Neuron (in vitro differentiated cells): ENCODE measurements around the gene TMCO4.

ENCODE experiments used
- H2AFZ ChIP-seq: one replicate; pipeline ENCODE4 v1.6.1; 2013; ENCODE audit warnings: low read depth, mild to moderate bottlenecking, inconsistent platforms, low read length, moderate library complexity
- H3K27me3 ChIP-seq: one replicate; pipeline ENCODE4 v1.6.1; 2013; ENCODE audit warnings: low read length; ENCODE audit not compliant: insufficient read depth
- H3K36me3 ChIP-seq: one replicate; pipeline ENCODE4 v1.6.1; 2013; ENCODE audit warnings: low read length; ENCODE audit not compliant: insufficient read depth
- H3K4me1 ChIP-seq: one replicate; pipeline ENCODE4 v1.6.1; 2013; ENCODE audit warnings: low read length; ENCODE audit not compliant: insufficient read depth
- H3K4me3 ChIP-seq: 2 replicates; pipeline ENCODE4 v1.5.1; 2013; ENCODE audit warnings: mild to moderate bottlenecking, low read length, moderate library complexity
- H3K9me3 ChIP-seq: one replicate; pipeline ENCODE4 v1.6.1; 2013; ENCODE audit warnings: low read length

TMCO4 gene

DNA sequence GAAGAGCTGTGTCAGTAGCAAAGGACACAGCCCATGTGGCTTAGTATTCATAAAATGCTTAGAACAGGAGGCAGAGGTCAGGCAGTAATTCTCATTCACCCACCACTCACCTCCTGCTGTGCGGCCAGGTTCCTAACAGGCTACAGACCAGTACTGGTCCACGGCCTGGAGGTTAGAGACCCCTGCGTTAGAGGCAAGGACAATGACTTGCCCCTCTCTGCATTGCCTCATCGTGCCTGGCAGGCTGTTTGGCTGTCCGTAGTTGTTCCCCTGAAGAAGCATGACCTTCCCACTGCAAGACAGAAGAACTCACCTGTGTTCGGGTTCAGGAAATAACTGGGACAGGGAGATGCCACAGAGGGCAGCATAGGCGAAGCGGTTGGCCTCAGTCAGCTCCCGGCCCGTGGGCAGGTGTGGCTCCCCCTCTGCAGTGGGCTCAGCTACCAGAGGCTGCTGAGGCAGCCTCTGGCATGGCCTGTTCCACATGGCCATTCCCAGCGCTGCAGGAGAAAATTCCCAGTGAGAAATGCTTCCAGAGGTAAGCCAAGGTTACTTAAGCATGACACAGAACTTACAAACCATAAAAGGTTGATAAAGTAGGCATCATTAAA lies 19.3 kb downstream of the TMCO4 start:
- no peaks in the 10 kb centered on the region for H3K4me1 ChIP-seq
- H3K36me3 ChIP-seq, result no peaks in the 10 kb centered on the region
- no peak overlapping the region for H2AFZ ChIP-seq
- peaks cover 4% of the 10 kb centered on the region for H3K27me3 ChIP-seq
- no peak overlapping the region for H3K4me3 ChIP-seq
- no peaks in the 10 kb centered on the region for H3K9me3 ChIP-seq

DNA sequence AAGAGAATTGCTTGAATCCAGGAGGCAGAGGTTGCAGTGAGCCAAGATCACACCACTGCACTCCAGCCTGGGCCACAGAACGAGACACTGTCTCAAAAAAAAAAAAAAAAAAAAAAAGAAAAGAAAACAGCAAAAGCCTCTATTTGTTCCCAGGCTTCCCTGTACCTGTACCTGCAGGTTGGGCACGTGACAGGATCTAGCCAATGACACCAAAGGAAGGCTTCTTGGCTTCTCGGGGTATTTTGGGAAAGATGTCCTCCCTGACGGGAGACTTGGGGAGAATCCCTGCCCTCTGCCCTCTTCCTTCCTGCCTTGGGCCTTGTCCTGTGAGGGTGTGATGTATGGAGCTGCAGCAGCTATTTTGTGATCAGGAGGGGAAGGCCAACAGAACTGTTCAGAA lies 22.8 kb downstream of the TMCO4 start:
- Histone ChIP-seq H3K4me1 (no peaks in the 10 kb centered on the region), H3K36me3 (no peaks in the 10 kb centered on the region), H2AFZ (no peak overlapping the region), H3K27me3 (peaks cover 8% of the 10 kb centered on the region), H3K9me3 (no peaks in the 10 kb centered on the region), H3K4me3 (no peak overlapping the region)

DNA sequence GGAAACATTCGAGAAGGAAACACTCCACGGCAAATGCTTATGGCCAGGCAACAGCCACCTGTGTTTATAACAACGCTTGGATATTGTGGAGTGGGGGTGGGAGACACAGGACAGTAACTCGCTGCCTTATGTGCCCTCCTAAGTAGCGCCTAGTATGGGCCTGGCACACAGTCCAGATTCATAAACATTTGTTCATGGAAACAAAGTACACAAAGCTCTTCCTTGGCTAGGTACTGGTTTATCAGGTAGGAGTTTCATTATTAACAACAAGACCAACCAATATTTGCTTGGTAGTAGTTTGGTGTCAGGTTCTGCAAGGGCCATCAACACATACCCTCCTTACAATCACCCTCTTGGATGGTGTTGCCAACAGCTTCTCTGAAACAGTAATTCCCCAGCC lies 23.4 kb downstream of the TMCO4 start:
- Histone ChIP-seq H3K9me3 (no peaks in the 10 kb centered on the region), H3K27me3 (peaks cover 8% of the 10 kb centered on the region), H3K4me3 (no peak overlapping the region), H3K36me3 (no peaks in the 10 kb centered on the region), H3K4me1 (no peaks in the 10 kb centered on the region), H2AFZ (no peak overlapping the region)

DNA sequence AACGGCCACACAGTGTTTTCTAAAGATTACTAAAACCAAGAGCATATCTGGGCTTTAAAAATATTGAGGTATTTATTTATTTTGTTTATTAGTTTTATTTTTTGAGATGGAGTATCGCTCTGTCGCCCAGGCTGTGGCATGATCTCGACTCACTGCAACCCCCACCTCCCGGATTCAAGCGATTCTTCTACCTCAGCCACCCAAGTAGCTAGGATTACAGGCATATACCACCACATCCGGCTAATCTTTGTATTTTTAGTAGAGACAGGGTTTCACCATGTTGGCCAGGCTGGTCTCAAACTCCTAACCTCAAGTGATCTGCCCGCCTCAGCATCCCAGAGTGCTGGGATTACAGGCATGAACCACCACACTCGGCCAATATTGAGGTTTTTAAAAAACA lies 23.9 kb downstream of the TMCO4 start:
- Histone ChIP-seq H3K4me3 (no peak overlapping the region), H2AFZ (no peak overlapping the region), H3K4me1 (no peaks in the 10 kb centered on the region), H3K27me3 (peaks cover 8% of the 10 kb centered on the region), H3K9me3 (no peaks in the 10 kb centered on the region), H3K36me3 (no peaks in the 10 kb centered on the region)

DNA sequence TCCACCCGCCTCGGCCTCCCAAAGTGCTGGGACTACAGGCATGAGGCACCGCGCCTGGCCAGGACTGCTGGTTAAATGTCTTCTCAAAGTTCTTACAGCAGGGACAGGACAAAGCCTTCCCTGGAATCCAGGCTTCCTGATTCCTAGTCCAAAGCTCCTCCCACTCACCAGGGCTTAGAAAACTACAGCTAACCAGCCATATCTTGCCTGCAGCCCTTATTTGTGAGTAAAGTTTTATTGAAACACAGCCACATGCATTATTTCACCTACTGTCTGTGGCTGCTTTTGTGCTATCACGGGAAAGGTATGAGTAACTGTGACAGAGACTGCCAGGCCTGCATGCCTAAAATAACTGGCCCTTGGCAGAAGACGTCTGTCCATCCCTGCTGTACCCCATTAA lies 24.4 kb downstream of the TMCO4 start:
- Histone ChIP-seq H3K36me3 (no peaks in the 10 kb centered on the region), H3K27me3 (peaks cover 11% of the 10 kb centered on the region), H3K9me3 (no peaks in the 10 kb centered on the region), H3K4me3 (no peak overlapping the region), H2AFZ (no peak overlapping the region), H3K4me1 (no peaks in the 10 kb centered on the region)

DNA sequence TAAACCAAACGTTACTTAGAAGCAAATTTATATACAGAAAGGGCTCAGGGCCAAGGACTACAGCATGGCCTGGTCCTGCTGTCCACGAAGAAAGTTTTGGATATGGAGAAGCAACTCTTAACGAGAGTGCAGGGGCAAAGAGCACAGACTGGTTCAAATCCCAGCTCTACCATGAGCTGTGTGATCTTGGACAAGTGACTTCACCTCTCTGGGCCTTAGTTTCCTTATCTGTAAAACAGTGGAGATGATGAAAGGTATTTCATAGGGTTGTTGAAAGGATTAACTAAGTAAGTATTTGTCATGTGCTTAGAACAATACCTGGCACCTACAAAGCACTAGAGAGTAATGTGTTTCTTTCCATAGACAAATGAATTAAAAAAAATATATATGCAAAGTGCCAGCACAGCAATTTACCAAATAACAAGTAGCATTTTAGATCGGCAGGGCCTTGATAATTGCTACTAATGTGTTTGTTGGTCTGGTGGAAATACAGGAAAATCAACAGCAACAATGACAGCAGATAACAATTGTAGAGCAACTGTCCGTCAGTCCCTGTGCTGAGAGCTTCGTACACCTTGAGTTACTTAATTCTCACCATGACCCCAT lies 25.4 kb downstream of the TMCO4 start:
- no peak overlapping the region for H2AFZ ChIP-seq
- H3K36me3 ChIP-seq, result no peaks in the 10 kb centered on the region
- H3K9me3 ChIP-seq, result no peaks in the 10 kb centered on the region
- no peak overlapping the region for H3K4me3 ChIP-seq
- peaks cover 18% of the 10 kb centered on the region for H3K27me3 ChIP-seq
- no peaks in the 10 kb centered on the region for H3K4me1 ChIP-seq

DNA sequence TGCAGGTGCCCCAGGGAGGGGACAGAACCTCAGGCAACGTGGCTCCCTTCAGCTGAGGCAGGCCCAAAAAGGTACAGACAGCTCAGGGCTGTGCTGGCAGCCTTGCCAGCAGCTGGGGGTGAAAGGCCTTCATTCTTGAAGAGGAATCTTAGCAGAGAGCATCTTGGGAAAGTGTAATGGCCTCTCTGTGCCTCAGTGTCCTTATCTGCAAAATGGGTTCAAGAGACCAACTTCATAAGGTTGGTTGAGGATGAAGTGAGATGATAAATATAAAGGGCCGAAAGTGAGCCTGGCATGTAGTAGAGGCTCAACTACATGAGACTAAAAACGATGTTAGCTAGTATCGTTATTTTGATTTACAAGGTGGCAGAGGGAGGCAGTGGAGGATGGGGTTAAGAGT lies 26.2 kb downstream of the TMCO4 start:
- no peaks in the 10 kb centered on the region for H3K36me3 ChIP-seq
- H3K4me3 ChIP-seq, result no peak overlapping the region
- H3K9me3 ChIP-seq, result no peaks in the 10 kb centered on the region

DNA sequence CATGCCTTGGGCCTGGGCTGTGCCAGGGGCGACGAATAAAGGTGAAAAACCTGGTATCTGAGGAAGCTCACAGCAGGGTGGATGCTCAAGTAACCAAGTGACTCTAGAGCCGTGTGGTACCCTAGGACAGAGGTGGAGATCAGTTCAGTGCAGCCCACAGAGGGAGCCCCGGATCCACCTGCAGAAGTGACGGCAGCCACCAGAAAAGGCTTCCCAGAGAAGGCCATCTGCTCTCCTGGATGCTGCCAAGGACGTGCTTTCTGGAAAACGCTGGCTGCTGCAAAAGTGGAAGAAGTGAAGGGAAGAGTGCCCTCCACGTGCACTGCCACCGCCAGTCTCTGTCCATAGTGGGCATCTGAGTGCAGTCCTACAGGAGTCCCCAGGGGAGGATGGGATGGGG lies 27.7 kb downstream of the TMCO4 start:
- no peak overlapping the region for H3K4me3 ChIP-seq
- no peak overlapping the region for H2AFZ ChIP-seq
- H3K36me3 ChIP-seq, result no peaks in the 10 kb centered on the region
- H3K4me1 ChIP-seq, result no peaks in the 10 kb centered on the region
- peaks cover 32% of the 10 kb centered on the region for H3K27me3 ChIP-seq
- H3K9me3 ChIP-seq, result no peaks in the 10 kb centered on the region

More for the DNA sequence above, 26.2 kb downstream of the TMCO4 start:
- H3K27me3 ChIP-seq, result peaks cover 26% of the 10 kb centered on the region
- no peak overlapping the region for H2AFZ ChIP-seq
- no peaks in the 10 kb centered on the region for H3K4me1 ChIP-seq

DNA sequence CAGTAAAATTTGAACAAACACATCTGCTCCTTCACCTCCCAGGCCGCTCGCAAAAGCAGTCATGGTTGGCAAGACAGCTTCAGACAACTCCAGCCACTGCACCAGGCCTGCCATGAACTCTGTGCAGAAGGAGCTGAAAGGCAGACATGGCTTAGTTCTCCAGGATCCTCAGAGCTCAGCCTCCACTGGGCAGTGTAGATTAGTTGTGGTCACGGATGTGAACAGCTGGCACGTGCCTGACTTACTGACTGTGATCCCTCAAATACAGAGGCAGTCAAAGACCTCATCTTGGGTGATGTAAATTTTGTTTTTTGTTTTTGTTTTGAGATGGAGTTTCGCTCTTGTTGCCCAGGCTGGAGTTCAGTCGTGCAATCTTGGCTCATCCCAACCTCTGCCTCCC lies 28.4 kb downstream of the TMCO4 start:
- H3K4me1 ChIP-seq, result no peaks in the 10 kb centered on the region
- H3K9me3 ChIP-seq, result no peaks in the 10 kb centered on the region
- H3K27me3 ChIP-seq, result peaks cover 32% of the 10 kb centered on the region
- no peak overlapping the region for H2AFZ ChIP-seq
- H3K4me3 ChIP-seq, result no peak overlapping the region
- no peaks in the 10 kb centered on the region for H3K36me3 ChIP-seq

DNA sequence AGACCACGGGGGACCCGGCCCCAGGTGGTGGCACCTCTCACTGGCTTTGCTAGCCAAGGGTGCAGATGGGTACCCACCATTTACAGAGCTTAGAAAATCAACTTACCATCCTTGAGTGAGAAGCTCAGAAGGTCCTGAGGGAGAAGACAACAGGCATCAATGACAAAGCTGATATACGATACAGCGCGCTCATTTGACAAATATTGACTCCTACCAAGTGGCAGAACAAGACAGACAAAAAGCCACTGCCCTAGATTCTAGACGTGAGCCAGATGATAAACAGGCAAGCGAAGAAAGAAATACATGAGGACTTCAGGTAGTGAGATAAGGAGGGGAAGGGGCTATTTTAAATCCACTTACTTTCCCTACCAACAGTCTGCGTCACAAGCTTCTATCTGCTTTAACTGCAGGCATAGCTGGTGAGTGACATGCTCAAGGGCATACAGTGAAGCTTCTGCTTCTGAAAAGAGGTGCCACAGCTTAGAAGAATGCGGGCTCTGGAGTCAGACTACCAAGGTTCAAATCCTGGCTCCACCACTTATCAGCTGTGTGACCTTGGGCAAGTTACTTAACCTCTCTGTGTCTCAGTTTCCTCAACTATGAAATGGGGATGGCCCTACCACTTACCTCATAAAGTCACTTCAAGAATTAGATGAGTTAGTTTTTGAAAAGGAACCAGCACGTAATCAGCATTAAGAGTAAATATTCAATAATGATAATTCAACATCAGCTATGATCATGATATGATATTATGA lies 29.1 kb downstream of the TMCO4 start:
- H3K9me3 ChIP-seq, result no peaks in the 10 kb centered on the region
- H2AFZ ChIP-seq, result no peak overlapping the region
- no peaks in the 10 kb centered on the region for H3K36me3 ChIP-seq
- peaks cover 32% of the 10 kb centered on the region for H3K27me3 ChIP-seq
- H3K4me1 ChIP-seq, result peaks cover 5% of the 10 kb centered on the region
- H3K4me3 ChIP-seq, result no peak overlapping the region

DNA sequence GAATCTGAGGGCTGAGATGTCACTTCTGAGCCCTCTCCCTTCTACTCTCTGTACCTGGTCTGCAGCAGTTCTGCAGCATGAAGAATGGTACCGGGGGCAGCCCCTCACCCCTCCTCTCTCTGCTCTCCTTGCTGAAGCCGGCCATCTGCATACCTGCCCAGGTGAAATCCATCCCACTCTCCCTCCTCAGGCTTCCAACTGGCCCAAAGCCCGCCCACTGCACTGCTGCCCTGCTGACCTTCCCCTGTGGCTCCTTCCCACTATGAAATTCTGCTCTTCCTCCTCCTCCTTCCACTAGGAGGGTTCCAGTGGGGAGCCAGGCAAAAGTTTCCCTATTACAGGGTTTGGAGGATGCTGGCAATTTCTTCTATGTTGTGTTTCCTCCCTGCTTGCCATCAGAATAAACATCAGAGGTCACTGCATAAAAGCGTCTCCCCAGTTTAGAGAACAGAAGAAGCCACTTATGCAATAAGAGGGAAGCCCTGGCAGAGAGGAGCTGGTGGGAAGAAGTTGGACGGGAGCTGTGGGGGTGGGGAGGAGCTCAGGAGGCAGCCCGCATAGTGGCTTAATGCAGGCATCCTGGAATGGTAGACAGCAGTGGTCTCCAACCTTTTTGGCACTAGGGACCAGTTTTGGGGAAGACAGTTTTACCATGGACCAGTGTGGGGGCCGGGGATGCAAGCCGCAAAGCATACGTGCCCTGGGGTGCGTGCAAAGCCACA lies 30.3 kb downstream of the TMCO4 start:
- H3K4me1 ChIP-seq, result peaks cover 9% of the 10 kb centered on the region
- H2AFZ ChIP-seq, result no peak overlapping the region
- no peak overlapping the region for H3K4me3 ChIP-seq
- H3K27me3 ChIP-seq, result peaks cover 34% of the 10 kb centered on the region
- H3K9me3 ChIP-seq, result no peaks in the 10 kb centered on the region
- H3K36me3 ChIP-seq, result no peaks in the 10 kb centered on the region

DNA sequence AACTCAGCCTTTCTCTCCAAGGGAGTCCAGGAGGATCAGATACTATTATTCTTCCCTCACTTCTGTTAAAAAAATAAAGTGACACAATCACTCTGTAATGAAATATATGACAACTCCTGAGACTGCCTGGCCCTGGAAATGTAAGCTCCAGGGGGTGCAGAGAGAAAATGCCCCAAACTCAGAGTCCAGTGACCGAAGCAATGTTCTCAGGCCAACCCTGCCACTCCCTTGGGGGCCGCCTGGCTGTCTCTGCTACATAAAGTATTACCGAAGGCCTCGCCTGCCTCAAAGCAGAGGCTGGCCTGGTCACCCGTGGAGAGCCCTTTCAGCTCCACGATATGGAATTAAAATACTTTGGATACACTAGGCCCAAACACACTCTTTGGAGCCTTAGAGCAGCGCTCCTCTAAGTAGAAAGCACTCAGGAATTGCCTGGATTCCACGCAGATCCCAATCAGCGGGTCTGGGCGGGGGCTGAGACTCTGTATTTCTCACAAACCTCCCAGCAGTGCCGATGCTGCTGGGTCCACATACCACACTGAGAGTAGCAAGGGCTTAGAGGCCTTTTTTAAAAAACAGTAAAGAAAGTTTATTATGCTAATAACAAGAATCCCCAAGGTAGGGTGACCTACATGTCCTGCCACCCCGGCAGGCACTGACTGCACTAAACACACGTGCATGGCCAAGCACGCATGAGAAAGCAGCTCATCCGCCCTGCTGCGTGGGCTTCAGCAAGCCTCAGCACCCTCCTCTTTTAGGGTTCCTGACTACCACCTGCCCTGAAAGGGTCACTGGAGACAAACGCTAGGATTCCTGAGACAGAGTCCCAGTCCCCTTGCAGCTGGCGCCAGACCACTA lies 31.1 kb downstream of the TMCO4 start:
- H2AFZ ChIP-seq, result no peak overlapping the region
- peaks cover 34% of the 10 kb centered on the region for H3K27me3 ChIP-seq
- H3K4me3 ChIP-seq, result no peak overlapping the region
- peaks cover 9% of the 10 kb centered on the region for H3K4me1 ChIP-seq
- no peaks in the 10 kb centered on the region for H3K9me3 ChIP-seq
- no peaks in the 10 kb centered on the region for H3K36me3 ChIP-seq
